Putamen (tissue), 1 donor: ENCODE measurements around the gene HENMT1.

Source experiments
- DNase-seq: peaks from one replicate; pipeline ENCODE4 v3.0.0-alpha.2; 2016; ENCODE audit warnings: low spot score

Gene HENMT1

DNA sequence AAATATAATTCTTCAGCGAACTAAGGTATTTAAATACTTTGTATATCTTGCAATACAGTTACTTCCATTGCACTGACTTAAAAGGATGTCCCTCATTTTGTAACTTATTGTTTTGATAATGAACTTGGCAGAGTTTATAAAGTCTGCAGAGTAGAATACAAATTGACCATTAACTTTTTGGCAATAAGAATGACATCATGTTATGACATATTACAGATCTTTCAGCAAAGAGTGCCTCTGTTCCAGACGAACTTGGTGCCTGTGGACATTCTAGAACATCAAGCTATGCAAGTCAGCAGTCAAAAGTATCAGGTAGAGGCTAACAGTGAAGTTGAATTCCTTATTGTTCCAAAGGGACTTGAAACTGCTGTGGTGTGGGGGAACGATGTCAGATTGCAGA lies 32.9 kb downstream of the HENMT1 start:
- DNase-seq = no peak

GRCh38 chr1:108627256-108627655 lies 33.6 kb downstream of the HENMT1 start:
- DNase-seq = no peak

GRCh38 chr1:108624069-108624468 lies 36.8 kb downstream of the HENMT1 start:
- DNase-seq = no peak

DNA sequence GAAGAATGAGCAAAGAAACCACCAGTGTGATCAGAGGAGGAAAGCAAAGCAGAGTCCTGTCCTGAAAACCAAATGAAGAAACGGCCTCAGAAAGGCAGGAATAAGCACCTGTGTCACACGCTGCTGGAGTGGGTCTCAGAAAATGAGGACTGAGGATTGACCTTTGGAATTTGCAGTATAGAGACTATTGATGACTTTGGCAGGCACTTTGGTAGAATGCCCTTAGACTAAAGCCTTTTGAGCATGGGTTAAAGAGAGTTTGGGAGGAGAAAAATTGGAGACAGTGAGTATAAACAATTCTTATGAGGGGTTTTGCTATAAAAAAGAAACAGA lies 43.2 kb downstream of the HENMT1 start:
- no peak for DNase-seq

GRCh38 chr1:108617008-108617723 lies 43.7 kb downstream of the HENMT1 start:
- no peak for DNase-seq

GRCh38 chr1:108615544-108615943 lies 45.3 kb downstream of the HENMT1 start:
- no peak for DNase-seq

- DNase-seq = no peak
These were observed 48.4 kb downstream of the HENMT1 start for GRCh38 chr1:108612496-108612895.

DNA sequence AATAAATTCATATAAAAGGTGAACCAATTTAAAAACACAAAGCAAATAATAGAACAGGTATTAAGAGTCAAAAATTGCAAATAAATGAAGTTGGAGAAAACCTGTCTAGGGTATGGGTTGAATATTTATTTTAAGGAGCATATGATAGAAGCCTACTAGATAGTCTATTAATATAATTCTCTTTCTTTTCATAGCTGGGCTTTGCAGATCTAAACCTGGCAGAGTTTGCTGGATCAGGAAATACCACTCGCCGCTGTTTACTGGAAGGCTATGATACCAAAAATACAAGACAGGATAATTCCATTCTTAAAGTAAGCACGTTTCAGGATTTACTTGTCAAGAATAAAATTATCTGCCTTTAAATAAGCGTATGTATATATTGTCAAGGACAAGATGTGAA lies 48.9 kb downstream of the HENMT1 start:
- DNase-seq = no peak

GRCh38 chr1:108610073-108610472 lies 50.8 kb downstream of the HENMT1 start:
- no peak for DNase-seq

- no peak for DNase-seq
These were observed 51.3 kb downstream of the HENMT1 start for GRCh38 chr1:108609483-108610049.

- no peak for DNase-seq
These were observed 54.4 kb downstream of the HENMT1 start for GRCh38 chr1:108606478-108606877.

- no peak for DNase-seq
These were observed 55.3 kb downstream of the HENMT1 start for GRCh38 chr1:108605633-108606032.

- DNase-seq = no peak
These were observed 59.0 kb downstream of the HENMT1 start for GRCh38 chr1:108601708-108602410.

- no peak for DNase-seq
These were observed 60.4 kb downstream of the HENMT1 start for GRCh38 chr1:108600504-108600903.

GRCh38 chr1:108598340-108598739 lies 62.6 kb downstream of the HENMT1 start:
- DNase-seq = no peak
